ENCODE results near the gene TMEM266.

Gene TMEM266

GRCh38 chr15:76075046-76075445, 15.3 kb downstream of the TMEM266 start:
- Histone ChIP-seq H3K79me2 (ENCODE audit: insufficient read depth, low read depth) (no peaks in the 10 kb centered on the region), H3K27me3 (ENCODE audit: insufficient read depth, low read depth) (no peaks in the 10 kb centered on the region), H3K4me2 (no peak overlapping the region), H3K4me3 (IDR thresholded peaks at IDR 0.05; ENCODE audit: insufficient read depth, low read depth, low read length) (no peak overlapping the region), H4K20me1 (ENCODE audit: insufficient read depth) (no peaks in the 10 kb centered on the region), H2AFZ (ENCODE audit: low read depth) (no peak overlapping the region), H3K27ac (no peak overlapping the region), H3K9ac (no peak overlapping the region), H3K4me1 (ENCODE audit: low read depth, poor library complexity, severe bottlenecking) (no peaks in the 10 kb centered on the region), H3K36me3 (ENCODE audit: insufficient read depth) (no peaks in the 10 kb centered on the region)
- no peak for TF ChIP-seq CTCF (conservative IDR thresholded peaks at IDR 0.05; ENCODE audit: low read depth, low read length)

DNA sequence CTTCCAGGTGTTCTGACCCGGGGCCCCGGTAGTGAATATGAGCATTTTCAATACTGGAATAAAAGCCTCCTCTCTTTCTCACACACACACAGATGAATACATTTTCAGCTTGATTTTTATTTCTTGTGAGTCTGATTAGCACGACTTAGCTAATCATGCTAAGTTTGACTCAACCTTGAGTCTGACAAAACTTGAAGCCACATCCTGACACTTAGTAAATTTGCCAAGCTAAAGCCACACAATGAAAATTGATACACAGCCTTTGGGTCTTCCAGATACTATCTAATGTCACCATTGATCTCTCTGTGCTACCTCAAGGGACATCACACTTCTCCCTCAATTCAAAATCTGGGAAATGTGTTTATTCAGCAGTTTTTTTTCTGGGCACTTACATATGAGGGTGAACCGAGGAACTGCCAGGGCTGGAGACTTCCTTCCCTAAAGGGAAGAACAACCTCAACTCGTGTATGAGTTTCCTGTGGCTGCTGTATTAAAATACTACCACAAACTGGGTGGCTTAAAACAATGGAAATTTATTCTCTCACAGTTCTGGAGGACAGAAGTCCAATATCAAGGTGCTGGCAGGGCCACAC, 18.6 kb downstream of the TMEM266 start:
- H3K4me3 ChIP-seq (IDR thresholded peaks at IDR 0.05; ENCODE audit: insufficient read depth, low read depth, low read length): no peak overlapping the region
- no peak overlapping the region for H3K4me2 ChIP-seq
- H3K27me3 ChIP-seq (ENCODE audit: insufficient read depth, low read depth): no peaks in the 10 kb centered on the region
- no peaks in the 10 kb centered on the region for H3K4me1 ChIP-seq (ENCODE audit: low read depth, poor library complexity, severe bottlenecking)
- no peak for TF ChIP-seq CTCF (conservative IDR thresholded peaks at IDR 0.05; ENCODE audit: low read depth, low read length)
- no peaks in the 10 kb centered on the region for H3K79me2 ChIP-seq (ENCODE audit: insufficient read depth, low read depth)
- H3K9ac ChIP-seq: no peak overlapping the region
- no peak overlapping the region for H2AFZ ChIP-seq (ENCODE audit: low read depth)
- H3K27ac ChIP-seq: no peak overlapping the region
- no peaks in the 10 kb centered on the region for H3K36me3 ChIP-seq (ENCODE audit: insufficient read depth)
- no peaks in the 10 kb centered on the region for H4K20me1 ChIP-seq (ENCODE audit: insufficient read depth)

- H3K9ac ChIP-seq: no peak overlapping the region
- H3K27ac ChIP-seq: no peak overlapping the region
- H3K27me3 ChIP-seq (ENCODE audit: insufficient read depth, low read depth): no peaks in the 10 kb centered on the region
- no peak for TF ChIP-seq CTCF (conservative IDR thresholded peaks at IDR 0.05; ENCODE audit: low read depth, low read length)
- H3K79me2 ChIP-seq (ENCODE audit: insufficient read depth, low read depth): no peaks in the 10 kb centered on the region
- no peak overlapping the region for H3K4me2 ChIP-seq
- no peak overlapping the region for H3K4me3 ChIP-seq (IDR thresholded peaks at IDR 0.05; ENCODE audit: insufficient read depth, low read depth, low read length)
- no peak overlapping the region for H2AFZ ChIP-seq (ENCODE audit: low read depth)
- no peaks in the 10 kb centered on the region for H3K4me1 ChIP-seq (ENCODE audit: low read depth, poor library complexity, severe bottlenecking)
- H4K20me1 ChIP-seq (ENCODE audit: insufficient read depth): no peaks in the 10 kb centered on the region
- H3K36me3 ChIP-seq (ENCODE audit: insufficient read depth): no peaks in the 10 kb centered on the region
These were observed 24.5 kb downstream of the TMEM266 start for GRCh38 chr15:76084256-76084655.

- no peak for TF ChIP-seq CTCF (conservative IDR thresholded peaks at IDR 0.05; ENCODE audit: low read depth, low read length)
- Histone ChIP-seq H3K27ac (no peak overlapping the region), H3K36me3 (ENCODE audit: insufficient read depth) (no peaks in the 10 kb centered on the region)
These were observed 38.9 kb downstream of the TMEM266 start for GRCh38 chr15:76098685-76099084.

More at GRCh38 chr15:76098685-76099084, 38.9 kb downstream of the TMEM266 start:
- no peaks in the 10 kb centered on the region for H3K27me3 ChIP-seq (ENCODE audit: insufficient read depth, low read depth)
- H3K4me1 ChIP-seq (ENCODE audit: low read depth, poor library complexity, severe bottlenecking): no peaks in the 10 kb centered on the region
- H2AFZ ChIP-seq (ENCODE audit: low read depth): no peak overlapping the region
- no peaks in the 10 kb centered on the region for H4K20me1 ChIP-seq (ENCODE audit: insufficient read depth)
- H3K9ac ChIP-seq: no peak overlapping the region
- no peaks in the 10 kb centered on the region for H3K79me2 ChIP-seq (ENCODE audit: insufficient read depth, low read depth)
- no peak overlapping the region for H3K4me2 ChIP-seq
- H3K4me3 ChIP-seq (IDR thresholded peaks at IDR 0.05; ENCODE audit: insufficient read depth, low read depth, low read length): no peak overlapping the region

Data from KMS-11 (cell line).